Measurements from ENCODE around the gene ERN1.

- TF ChIP-seq EZH2 (IDR thresholded peaks at IDR 0.05) (no peak), POLR2AphosphoS5 (IDR thresholded peaks at IDR 0.05; ENCODE audit: borderline replicate concordance, low read depth, low read length) (no peak)
Measured at GRCh38 chr17:64154717-64155116, 24.8 kb upstream of the ERN1 start.
